SKM-1 (cell line): Measurements from ENCODE around the gene GBX1.

Source experiments
- DNase-seq: peaks from one replicate; lab custom pipeline; 2025; ENCODE audit not compliant: unreplicated experiment; lab: John Stamatoyannopoulos, UW

Gene GBX1

DNA sequence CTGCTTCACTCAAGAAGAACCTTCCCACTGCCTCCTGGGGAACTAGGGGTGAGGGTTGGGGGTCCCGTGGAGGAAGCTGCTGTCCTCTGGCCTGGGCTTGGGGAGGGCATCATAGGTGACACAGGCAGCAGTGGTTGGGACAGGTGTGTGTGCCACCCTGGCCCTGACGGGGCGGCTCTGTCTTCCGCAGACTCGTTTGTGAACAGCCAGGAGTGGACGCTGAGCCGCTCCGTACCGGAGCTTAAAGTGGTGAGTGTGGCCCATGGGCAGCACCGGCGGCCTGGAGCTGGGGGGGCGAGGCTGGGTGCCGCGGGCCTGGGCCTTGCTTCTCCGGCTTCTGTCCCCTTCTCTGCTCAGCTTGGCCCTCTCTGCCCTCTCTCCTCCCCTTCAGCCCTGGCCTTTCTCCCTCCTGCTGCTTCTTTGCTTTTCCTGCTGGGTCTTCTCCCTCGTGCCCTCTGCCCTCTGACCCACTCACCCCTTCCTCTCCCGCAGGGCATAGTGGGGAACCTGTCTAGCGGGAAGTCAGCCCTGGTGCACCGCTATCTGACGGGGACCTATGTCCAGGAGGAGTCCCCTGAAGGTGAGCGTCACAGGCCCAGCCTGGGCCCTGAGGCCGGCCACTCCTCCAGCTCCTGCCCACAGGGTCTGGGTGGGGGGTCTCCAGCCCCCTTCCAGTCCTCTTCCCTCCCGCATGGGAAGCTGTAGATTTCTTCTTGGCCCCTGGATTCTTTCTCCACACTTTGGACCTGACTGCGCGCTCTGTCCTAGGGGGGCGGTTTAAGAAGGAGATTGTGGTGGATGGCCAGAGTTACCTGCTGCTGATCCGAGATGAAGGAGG, 50.7 kb downstream of the GBX1 start:
- no peak for DNase-seq

- DNase-seq, result no peak
Measured at GRCh38 chr7:151115836-151116418, 51.6 kb downstream of the GBX1 start.

DNA sequence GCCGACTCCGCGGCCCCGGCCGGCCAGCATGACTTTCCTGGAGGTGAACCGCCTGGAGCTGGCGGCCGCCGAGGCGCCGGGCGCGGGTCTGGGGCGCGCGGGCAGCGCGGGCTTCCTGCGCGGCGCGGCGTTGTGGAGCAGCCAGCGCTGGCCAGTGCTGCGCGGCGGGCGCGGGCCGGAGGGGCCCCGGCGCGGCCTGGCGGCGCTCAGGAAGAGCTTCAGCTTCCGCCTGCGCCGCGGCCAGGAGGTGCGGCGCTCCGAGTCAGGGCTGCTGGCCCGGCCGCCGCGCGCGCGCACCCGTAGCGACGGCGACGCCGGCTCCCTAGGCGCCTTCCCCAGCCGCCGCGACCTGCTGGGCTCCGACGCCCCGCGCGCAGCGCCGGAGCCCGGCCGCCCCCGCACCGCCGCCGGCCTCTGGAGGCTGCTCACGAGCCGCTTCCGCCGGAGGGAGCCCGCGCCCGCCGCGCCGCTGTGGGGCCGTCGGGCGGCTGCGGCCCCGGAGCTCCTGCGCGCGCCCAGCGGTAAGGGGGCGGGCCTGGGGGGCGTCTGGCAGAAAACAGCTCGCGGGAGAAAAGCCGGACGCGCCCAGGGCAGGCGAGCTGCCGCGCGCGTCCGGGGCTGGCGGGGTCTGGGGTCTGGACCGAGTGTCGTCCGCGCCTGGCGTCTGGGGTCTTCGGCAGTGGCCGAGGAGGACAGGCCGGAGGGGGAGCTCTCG, 52.2 kb downstream of the GBX1 start:
- no peak for DNase-seq

DNA sequence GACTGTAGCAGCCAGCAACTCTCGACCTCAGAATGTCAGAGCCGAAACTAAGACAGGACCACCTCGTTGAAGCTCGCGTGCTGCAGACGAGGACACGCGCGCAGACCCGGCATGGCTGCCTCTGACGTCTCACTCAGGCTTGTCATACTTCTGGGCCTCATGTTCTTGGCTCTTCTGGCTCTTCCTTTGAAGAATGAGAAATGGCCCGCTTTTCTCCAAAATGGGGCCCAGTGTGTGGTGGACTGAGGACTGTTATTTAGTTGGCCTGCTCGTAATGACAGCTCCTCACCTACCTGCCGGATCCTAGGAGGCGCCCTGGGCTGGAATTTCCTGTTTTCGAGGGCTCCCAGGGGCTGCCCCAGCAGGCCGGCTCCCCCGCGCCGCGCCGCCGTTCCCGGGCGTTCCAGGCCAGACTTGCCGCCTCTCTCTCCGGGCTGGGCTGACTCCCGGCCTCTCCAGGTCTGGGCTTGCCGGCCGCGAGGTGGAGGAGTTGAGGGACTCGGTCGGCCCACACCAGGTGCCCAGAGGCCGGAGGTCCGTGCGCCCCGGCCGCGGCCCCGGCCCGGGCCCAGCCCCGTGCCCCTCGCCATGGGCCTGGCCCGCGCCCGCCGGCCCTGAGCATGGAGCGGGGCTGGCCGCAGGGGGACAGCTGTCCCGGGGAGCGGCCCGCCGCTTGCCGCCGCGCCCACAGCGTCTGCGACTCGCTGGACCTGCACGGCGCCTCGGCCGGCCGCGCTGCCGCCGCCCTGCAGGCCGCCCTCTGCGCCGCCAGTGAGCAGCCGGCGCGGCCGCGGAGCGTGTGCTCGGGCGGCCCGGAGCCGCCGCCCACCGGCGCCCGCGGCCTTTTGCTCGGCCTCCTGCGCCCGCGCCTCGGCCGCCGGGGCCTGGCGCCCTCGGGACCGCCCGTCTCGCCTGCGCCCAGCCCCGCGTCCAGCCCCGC, 53.1 kb downstream of the GBX1 start:
- DNase-seq, result no peak

DNA sequence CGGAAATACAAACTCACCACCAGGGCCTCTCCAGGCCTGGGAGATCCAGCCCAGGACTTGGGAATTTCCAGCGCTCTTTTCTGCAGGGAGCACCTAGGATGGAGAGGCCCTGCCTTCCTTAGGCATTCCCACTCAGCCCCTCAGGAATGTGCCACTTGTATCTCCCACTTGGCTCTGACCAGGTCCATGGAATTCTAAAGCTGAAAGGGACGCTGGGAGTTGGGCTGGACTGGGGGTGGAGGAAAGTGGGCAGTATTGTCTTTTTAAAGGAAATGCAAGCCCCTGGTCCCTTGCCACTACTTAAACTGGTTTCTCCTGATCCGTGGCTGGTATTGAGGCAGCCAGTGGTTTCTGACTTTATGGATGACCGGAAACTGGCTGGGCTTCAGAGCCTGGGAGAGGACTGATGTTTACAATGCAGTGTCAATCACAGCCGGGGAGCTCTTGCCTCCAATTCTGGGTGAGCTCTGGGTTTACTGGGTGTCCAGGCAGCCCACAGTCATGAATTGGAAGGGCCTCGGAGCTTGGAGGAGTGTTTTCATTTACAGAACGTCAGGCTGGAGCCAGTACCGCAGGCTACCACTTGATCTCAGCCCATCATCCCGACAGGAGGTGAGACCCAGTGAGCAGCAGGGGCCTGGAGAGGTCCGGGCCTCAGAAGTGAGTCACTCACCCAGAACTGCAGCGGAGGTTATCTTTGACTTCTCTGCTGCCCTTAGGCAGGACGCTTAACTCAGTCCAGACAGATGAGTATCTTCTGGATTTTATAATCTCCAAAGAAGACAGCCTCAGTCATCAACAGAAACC, 53.9 kb downstream of the GBX1 start:
- DNase-seq, result no peak

GRCh38 chr7:151110941-151111645, 56.4 kb downstream of the GBX1 start:
- DNase-seq, result no peak

GRCh38 chr7:151110236-151110940, 57.1 kb downstream of the GBX1 start:
- no peak for DNase-seq

DNA sequence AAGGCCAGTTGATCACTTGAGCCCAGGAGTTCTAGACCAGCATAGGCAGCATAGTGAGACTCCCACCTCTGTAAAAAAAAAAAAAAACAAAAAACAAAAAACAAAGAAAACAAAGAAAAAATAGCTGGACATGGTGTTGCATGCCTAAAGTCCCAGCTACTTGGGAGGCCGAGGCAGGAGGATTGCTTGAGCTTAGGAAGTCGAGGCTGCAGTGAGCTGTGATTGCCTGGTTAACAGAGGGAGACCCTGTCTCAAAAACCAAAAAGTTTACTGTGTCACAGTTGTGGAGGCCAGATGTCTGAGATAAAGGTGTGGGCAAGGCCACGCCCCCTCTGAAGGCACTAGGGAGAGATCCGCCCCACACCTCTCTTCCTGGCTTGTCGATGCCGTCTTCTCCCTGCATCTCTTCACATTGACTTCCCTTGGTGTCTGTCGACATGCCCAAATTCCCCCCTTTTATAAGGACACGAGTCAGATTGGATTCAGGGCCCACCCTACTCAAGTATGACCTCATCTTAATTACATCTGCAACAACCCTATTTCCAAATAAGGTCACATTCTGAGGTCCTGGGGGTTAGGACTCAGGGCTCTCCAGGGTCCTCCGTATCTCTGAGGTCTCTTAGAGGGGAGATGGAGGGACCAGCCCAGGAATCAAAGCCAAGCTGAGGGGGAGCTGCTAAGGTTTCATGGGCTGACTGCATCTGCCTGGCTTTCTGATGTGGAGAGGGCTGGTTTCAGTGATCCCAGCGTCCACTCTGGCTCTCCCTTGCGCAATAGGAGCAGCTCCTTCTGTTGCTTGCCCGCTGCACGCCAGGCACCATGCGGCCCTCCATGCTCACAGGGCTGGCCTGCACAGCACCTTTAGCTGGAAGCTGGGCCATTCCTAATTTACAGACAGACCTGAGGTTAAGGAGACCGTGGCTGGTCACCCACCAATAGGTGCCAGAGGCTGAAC, 58.1 kb downstream of the GBX1 start:
- DNase-seq, result no peak

- DNase-seq, result no peak
Measured at GRCh38 chr7:151107882-151108281, 59.6 kb downstream of the GBX1 start.

GRCh38 chr7:151104411-151105235, 62.9 kb downstream of the GBX1 start:
- no peak for DNase-seq

DNA sequence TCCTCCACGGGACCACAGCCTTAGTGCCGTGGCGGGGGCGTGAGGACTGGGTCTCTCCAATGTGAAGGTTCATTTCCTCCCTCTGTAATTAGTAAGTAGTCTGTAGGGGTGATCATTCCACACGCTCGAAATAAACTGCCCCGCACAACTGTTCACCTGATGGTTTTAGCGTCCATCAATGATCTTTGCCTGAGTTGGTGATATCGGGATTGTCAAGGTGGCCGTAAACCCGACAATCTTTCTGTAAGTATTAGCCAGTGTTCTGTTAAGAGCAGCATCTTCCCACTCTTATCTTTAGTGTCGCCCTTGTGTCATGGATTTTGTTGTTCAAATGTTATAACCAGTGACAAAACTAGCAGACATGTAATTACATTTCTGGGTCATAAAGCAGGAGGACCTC, 63.5 kb downstream of the GBX1 start:
- DNase-seq, result no peak

- DNase-seq, result no peak
Measured at GRCh38 chr7:151102991-151103390, 64.5 kb downstream of the GBX1 start.

DNA sequence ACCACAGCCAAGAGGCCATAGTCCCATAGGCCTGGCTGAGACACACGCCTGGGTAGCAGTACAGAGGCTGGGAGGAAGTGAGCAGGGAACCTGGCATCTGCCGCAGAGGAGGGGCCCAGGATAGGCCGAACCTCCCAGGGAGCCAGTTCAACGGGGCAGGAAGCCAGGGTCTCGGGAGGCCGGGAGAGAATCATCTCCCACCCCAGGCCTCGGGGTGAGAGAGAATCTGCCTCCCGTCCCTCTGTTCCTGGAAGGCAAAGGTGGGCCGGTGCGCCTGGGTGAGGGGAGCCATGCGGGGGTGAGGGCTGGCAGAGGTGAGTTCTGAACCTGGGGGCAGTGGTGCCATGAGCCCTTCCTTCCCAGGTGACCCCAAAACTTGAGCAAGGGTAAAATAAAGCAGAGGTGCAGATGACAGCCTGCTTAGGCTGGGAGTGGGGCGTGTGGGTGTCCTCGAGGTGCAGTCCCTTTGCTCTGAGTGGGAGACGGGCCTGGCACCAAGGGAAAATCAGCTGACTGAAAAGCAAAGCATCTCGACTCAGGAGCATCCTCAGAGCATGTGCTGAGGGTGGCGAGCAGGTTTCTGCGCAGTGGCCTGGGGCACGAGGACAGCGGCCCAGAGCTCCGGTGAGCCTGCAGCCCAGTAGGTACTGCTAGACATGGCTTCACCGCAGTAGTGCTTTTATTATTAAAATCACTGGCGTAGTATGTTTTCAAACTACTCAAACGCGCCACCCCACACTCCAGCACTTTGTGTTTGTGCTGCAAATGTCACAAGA, 65.7 kb downstream of the GBX1 start:
- no peak for DNase-seq

GRCh38 chr7:151100921-151101320, 66.6 kb downstream of the GBX1 start:
- no peak for DNase-seq

- no peak for DNase-seq
Measured at GRCh38 chr7:151099486-151100211, 67.8 kb downstream of the GBX1 start.
